RKO (cell line): Measurements from ENCODE around the gene GOLGA6L25.
"Not testable (repeated sequence)": the region's sequence is repeated elsewhere in the genome, so short reads cannot be mapped to it uniquely, and the experiment has no call there.

Experiments
- DNase-seq: peaks from one replicate; pipeline ENCODE4 v3.0.0-alpha.2; 2016; ENCODE audit warnings: low spot score

Gene GOLGA6L25, protein sequence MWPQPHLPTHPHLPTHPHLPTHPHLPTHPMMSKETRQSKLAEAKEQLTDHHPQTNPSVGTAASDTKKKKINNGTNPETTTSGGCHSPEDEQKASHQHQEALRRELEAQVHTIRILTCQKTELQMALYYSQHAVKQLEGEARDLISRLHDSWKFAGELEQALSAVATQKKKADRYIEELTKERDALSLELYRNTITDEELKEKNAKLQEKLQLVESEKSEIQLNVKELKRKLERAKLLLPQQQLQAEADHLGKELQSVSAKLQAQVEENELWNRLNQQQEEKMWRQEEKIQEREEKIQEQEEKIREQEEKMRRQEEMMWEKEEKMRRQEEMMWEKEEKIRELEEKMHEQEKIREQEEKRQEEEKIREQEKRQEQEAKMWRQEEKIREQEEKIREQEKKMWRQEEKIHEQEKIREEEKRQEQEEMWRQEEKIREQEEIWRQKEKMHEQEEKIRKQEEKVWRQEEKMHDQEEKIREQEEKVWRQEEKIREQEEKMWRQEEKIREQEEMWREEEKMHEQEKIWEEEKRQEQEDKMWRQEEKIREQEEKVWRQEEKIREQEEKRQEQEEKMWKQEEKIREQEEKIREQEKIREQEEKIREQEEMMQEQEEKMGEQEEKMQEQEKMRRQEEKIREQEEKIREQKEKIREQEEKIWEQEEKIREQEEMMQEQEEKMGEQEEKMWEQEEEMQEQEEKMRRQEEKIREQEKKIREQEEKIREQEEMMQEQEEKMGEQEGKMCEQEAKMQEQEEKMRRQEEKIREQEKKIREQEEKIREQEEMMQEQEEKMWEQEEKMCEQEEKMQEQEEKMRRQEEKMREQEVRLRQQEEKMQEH

DNA sequence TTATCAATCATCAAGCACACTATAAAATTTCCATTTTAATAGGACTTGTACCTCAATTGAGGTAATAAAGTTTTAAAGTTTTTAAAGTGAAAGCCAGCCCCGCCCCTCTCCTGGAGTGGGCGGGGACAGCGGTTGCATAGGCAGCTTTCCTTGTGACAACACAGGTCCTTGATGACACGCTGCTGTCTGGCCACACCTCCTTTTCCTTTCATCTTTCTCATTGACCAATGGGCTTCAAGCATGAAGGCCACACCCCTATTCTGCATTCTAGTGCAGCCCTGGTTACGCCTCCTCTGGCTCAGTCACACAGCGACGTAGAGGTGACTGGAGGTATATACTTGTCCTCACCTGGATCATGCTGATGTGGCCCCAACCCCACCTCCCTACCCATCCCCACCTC is at the start of gene GOLGA6L25:
GOLGA6L25 (plus strand) TSS at position 301 of the 400 bp plus-strand sequence; CDS start at position 362, 61 bp downstream.
- DNase-seq, result not testable (repeated sequence)

DNA sequence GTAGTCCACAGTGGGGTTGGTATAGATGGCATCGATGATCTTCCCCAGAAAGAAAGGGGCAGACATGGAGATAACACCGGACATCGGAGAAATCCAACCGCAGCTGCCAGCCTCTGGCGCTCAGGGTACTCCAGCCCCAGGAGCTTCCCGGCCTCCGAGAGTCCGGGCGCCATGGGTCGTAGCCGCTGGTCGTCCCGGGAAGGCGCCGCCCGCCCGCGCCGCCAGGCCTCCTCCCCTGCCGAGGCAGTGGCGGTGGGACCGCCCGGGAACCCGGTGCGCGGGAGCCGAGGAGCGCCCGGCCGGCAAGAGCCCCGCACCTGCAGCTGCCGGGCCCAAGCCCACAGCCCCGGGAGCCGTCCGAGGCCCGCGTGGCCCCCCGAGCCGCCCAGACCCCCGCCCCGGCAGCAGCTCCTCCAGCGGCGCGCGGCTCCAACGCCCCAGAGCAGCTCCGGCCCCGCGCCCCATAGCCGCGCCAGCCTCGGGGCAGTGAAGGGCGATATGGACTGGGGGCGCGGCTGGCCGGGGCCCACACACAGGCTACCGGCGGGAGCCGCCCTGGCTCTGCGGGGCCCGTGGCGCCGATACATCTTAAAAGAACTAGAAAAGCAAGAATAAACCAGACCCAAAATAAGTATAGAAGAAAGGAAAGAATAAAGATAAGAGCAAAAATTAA is 45.0 kb upstream of the GOLGA6L25 start:
- not testable (repeated sequence) for DNase-seq

DNA sequence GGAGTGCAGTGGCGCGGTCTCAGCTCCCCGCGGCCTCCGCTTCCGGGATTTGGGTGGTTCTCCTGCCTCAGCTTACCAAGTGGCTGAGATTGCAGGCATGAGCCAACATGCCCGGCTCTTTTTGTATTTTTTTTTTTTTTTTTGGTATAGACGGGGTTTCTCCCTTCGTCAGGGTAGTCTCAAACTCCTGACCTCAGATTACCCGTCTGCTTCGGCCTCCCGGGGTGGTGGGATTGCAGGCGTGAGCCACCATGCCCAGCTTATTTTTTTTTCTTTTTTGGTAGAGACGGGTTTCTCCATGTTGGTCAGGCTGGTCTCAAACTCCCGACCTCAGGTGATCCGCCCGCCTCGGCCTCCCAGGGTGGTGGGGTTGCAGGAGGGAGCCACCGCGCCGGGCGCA is 39.2 kb upstream of the GOLGA6L25 start:
- DNase-seq, result not testable (repeated sequence)

DNA sequence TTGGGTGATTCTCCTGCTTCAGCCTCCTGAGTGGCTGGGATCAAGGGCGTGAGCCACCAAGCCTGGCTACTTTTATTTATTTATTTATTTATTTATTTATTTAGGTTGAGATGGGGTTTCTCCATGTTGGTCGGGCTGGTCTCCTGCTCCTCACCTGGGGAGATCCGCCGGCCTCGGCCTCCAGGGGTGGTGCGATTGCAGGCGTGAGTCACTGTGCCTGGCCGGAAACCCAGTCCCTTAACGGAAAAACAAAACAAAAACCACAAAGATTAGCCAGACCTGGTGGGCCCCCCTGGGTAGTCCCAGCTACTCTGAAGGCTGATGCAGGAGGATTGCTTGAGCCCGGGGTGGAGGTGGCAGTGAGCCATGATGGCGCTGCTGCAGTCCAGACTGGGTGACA is 38.2 kb upstream of the GOLGA6L25 start:
- DNase-seq, result not testable (repeated sequence)

DNA sequence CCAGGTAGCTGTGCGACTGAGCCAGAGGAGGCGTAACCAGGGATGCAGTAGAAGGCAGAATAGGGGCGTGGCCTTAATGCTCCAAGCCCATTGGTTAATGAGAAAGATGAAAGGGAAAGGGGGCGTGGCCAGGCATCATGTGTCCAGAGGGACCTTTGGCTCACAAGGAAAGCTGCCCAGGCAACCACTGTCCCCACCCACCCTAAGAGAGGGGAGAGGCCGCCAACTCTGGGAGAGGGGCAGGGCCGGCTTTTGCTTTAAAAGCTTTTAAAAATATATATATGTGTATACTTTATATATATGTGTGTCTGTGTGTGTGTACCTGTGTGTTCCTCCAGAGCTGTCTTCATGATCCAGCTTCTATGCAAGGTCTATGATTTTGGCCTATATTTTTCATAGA is 20.4 kb upstream of the GOLGA6L25 start, which contains the start of gene GOLGA8G:
GOLGA8G (minus strand) TSS at position 18 of the 400 bp plus-strand sequence. CDS start 62 bp downstream, outside the sequence.
- not testable (repeated sequence) for DNase-seq

DNA sequence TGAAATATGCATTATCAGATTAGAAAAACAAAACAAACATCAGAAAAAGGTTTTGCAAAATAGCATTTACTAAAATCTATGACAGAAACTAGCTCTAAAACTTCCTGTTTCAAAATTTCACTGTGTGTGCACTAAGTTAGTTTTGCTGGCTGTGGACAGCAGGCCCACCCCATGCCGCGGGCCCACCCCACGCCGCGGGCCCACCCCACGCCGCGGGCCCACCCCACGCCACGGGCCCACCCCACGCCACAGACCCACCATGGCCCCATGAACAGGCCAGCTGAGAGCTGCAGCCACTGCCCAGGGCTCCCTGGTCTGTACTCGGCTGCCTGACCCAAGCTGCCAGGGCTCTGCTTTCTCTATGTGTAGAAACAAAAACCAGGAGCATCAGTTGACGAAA is 20.0 kb downstream of the GOLGA6L25 start:
- DNase-seq, result not testable (repeated sequence)

DNA sequence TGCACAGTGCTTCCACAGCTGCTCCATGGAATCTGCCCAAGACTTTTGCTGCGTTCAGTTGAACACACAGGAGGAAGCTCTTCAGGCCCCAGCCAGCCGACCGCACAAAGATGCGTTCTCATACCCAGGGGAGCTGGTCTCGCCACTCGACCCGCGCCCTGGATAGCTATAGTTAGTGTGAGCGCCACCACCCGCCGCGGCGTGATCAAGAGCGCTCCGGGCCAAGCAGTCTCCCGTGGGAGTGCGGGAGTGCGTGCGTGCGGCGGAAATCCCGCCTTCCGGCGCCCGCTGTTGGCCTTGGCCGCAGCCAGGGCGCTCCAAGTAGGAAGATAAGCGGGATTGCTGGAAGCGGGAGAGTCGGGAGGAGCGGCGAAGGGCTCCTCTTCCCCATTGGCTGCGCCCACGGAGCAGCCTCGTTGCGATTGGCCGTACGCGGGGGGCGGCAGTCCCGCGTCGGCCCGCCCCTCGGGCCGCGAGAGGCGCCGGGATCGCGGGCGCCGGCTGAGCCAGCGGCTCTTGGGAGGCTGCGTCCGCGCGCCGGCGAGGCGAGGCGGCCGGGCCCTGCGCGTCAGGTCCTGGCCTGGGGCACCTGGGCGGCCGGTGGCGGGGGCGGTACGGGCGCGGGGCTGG is 35.7 kb downstream of the GOLGA6L25 start:
- DNase-seq, result not testable (repeated sequence)

DNA sequence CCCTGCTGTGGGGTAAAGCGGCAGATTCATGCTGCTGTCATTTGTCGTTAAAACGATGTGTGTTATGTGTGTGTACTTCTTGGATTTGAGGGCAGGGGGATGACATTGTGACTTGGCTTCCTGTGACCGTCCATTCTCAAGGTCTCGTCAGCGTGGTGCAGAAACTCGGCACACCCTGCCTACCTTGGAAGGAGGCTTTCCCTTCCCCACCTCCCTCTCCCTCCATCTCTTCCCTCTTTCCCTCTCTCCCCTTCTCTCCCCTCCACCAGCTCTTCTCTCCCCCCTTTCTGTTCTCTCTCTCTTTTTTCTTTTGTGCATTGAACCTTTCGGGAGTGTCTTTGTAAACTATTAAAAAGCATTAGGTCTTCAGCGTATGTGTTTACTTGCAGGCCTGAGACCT is 36.4 kb downstream of the GOLGA6L25 start:
- DNase-seq, result not testable (repeated sequence)

DNA sequence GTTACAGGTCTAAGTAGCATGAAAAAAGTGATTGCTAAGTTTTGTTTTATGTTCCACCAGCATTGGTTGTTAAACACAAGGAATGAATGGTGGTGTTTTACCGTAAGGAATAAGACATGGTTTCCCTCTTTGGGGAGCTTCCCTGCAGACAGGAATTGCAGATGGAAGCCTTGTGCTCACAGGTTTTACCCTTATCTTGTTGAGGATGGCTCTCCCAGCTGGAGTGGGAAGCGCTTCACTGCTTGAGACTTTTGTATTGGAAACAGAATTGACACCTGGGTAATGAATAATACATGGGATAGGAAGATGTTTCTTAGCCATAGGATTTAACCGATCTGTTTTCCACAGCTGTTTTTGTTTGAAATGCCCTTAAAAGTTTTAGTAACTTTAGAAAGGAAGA is 39.0 kb downstream of the GOLGA6L25 start:
- not testable (repeated sequence) for DNase-seq

DNA sequence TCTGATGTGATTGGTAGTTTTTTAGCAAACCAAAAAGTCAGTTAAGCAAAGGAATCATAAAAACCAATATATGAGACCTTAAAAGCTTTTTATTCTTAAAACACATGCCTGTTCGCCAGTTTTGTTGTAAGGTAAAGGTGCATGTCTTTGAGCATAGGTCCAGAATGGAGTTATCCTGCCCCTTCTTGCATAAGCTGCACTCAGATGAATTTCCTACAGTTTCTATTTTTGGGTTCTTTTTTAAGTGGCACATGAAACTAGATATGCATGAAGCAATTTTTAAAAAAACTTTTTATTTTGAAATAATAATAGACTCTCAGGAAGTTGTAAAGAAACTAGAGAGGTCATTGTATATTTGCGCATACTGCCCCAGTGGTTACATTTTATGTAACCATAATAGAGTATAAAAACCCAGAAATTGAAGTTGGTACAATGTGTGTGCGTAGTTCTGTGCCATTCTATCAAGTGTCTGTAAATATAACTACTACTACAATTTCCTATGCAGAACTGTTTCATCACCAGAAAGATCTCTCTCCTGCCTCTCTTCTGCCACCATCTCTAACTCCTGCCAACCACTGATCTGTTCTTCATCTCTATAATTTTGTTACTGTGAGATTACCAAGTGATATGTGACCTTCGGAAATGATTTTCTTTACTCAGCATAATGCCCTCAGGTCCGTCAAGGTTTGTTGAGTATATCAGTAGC is 40.2 kb downstream of the GOLGA6L25 start:
- not testable (repeated sequence) for DNase-seq

DNA sequence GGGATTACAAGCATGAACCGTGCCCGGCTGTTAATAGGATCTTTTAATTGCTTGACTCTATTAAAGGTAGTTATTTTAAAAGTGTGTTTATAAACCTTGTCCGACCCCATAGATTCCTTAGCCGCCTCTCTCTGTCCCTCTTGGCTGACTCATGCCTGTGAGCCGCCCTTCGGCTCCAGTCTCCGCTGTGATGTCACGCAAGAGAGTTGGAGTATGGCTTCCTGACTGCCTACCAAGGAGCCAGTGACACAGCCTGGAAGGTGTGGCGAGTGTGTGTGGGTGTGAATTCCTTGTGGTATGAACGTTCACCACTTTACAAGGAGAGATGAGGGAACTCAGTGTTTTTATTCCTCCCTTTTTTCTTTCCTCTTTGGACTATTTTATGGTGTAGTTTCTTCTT is 44.1 kb downstream of the GOLGA6L25 start:
- not testable (repeated sequence) for DNase-seq

DNA sequence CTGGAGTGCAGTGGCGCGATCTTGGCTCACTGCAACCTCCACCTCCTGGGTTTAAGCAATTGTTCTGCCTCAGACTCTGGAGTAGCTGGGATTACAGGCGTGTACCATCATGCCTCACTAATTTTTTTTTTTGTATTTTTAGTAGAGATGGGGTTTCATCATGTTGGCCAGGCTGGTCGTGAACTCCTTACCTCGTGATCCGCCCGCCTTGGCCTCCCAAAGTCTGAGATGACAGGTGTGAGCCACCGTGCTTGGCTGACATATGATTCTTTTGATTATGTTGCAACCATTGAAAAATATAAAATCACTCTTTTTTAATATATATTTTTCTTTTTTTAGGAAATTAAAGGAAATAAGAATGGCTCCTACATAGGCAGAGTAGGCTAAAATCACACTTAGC is 44.8 kb downstream of the GOLGA6L25 start:
- not testable (repeated sequence) for DNase-seq

DNA sequence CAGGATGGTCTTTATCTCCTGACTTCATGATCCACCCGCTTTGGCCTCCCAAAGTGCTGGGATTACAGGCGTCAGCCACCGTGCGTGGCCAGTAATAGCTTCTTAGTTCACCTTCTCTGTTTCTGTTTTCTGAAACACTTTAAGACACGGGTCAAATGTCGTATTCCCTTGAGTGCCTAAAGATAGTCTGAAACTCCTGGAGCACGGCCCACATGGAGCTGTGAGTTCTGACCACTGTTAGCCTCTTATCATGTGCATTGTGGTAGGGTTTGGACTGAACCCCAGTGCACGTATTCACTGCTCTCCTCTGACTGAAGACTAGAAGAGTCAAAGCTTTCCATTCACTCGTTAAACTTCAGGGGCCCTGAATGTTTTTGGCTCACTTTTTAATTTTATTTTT is 48.8 kb downstream of the GOLGA6L25 start:
- DNase-seq, result not testable (repeated sequence)
